BJ (cell line): ENCODE measurements around the gene GRM7. TPM values are rescaled to one million over a fixed set of nuclear protein-coding genes. Genes with fewer than 3 reads are reported as not detected.

Source experiments
- CTCF ChIA-PET: fragments of 350-600 bp; formaldehyde crosslinking; extraction: SDS; loops from one replicate; lab custom pipeline; 2021; ENCODE audit warnings: antibody characterized with exemption, inconsistent platforms; lab: Yijun Ruan, JAX
- POLR2A ChIA-PET: fragments of 300-600 bp; sonication (Branson Sonifier 250); formaldehyde crosslinking; extraction: SDS; loops from one replicate; lab custom pipeline; 2021; ENCODE audit warnings: antibody characterized with exemption; lab: Charles Lee
- DNase-seq: peaks from one replicate; pipeline ENCODE4 v3.0.0-alpha.2; 2011; ENCODE audit warnings: low read depth
- H3K27me3 ChIP-seq: 2 replicates; pipeline ENCODE4 v1.6.0; 2011; ENCODE audit warnings: low read length; ENCODE audit not compliant: control insufficient read depth, insufficient read depth
- H3K36me3 ChIP-seq: 2 replicates; pipeline ENCODE4 v1.5.1; 2011; ENCODE audit warnings: low read length; ENCODE audit not compliant: control insufficient read depth, insufficient read depth
- H3K4me3 ChIP-seq: 2 replicates; pipeline ENCODE4 v1.5.1; 2011; ENCODE audit warnings: low read depth, mild to moderate bottlenecking, control low read depth, low read length
- polyA plus RNA-seq: library from polyadenylated mRNA; depleted of rRNA; stranded (reverse); fragments of >200 nt; gene quantifications from 2 replicates; pipeline ENCODE4 v1.2.3, GENCODE V29; 2011
- TF ChIP-seq, protein P1 (sequence below): IDR thresholded peaks from 2 replicates; pipeline ENCODE4 v1.5.1; 2011; ENCODE audit warnings: low read depth, mild to moderate bottlenecking, control low read depth, inconsistent platforms, low read length, moderate library complexity; ENCODE audit not compliant: insufficient read depth

Gene GRM7
- polyA plus RNA-seq, 1 experiment = not detected

DNA sequence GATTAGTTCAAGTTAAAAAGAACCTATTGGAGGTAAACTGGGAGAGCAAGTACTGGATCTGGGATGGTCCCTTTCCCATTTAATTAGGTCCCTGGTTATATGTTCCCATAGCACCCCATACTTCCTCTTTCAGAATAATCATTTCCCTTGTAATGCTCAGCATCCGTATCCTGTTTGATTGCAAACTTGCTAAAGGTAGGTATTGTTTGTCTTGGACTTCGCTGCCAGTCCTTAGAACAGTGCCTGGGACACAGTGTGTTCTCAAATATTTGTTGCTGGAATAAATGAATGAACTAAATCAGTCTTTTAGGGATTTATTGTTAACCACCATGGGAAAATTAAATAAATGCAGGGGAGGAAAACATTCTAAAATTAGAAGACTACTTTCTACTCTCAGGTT, 299.8 kb downstream of the GRM7 start:
- POLR2A ChIA-PET = no interaction called here
- no peaks in the 10 kb centered on the region for H3K36me3 ChIP-seq
- TF ChIP-seq, protein P1, sequence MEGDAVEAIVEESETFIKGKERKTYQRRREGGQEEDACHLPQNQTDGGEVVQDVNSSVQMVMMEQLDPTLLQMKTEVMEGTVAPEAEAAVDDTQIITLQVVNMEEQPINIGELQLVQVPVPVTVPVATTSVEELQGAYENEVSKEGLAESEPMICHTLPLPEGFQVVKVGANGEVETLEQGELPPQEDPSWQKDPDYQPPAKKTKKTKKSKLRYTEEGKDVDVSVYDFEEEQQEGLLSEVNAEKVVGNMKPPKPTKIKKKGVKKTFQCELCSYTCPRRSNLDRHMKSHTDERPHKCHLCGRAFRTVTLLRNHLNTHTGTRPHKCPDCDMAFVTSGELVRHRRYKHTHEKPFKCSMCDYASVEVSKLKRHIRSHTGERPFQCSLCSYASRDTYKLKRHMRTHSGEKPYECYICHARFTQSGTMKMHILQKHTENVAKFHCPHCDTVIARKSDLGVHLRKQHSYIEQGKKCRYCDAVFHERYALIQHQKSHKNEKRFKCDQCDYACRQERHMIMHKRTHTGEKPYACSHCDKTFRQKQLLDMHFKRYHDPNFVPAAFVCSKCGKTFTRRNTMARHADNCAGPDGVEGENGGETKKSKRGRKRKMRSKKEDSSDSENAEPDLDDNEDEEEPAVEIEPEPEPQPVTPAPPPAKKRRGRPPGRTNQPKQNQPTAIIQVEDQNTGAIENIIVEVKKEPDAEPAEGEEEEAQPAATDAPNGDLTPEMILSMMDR = no peak
- CTCF ChIA-PET = no interaction called here
- no peak for DNase-seq
- H3K4me3 ChIP-seq = no peak overlapping the region
- no peaks in the 10 kb centered on the region for H3K27me3 ChIP-seq

DNA sequence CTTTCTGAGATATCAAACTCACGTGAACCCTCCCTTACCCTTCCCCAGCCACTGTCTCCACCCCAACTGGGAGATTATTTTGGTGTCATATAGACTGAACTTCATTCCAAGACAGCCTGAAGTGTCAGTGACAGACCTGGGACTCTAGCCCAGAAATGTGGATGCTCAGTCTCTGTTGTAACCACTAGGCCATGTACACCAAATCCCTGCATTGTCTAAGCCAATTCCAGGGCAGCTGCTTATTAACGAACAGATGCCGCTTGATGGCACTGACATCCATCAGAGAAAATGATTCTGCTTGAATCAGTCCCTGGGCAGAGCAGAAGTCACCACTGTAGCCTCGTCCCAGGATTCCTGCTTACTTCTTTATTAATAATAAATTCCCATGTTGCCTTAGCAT, 305.5 kb downstream of the GRM7 start:
- POLR2A ChIA-PET = no interaction called here
- Histone ChIP-seq H3K27me3 (no peaks in the 10 kb centered on the region), H3K36me3 (no peaks in the 10 kb centered on the region), H3K4me3 (no peak overlapping the region)
- no peak for DNase-seq
- CTCF ChIA-PET = no interaction called here
- TF ChIP-seq, protein P1 = no peak

DNA sequence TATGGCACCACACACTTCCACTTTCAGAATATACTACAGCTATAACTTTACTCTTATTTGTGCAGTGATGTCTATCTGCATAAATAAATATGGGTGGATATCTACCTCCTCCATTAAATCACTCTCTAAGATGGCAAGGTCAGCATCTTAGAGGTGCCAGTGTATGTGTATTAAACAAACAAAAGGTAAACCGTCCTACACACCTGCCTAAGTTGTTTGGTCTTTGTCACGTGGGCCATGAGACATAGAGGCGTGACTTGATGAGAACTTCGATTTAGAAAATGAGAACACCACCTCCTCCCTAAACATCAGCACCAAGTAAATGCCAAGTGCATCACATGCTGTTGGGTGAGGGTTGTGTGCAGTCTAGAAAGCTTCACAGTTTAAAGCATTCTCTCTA, 310.6 kb downstream of the GRM7 start:
- no peak for DNase-seq
- no peaks in the 10 kb centered on the region for H3K36me3 ChIP-seq
- no peaks in the 10 kb centered on the region for H3K27me3 ChIP-seq
- H3K4me3 ChIP-seq = no peak overlapping the region
- POLR2A ChIA-PET = no interaction called here
- TF ChIP-seq, protein P1 = no peak
- CTCF ChIA-PET = no interaction called here

DNA sequence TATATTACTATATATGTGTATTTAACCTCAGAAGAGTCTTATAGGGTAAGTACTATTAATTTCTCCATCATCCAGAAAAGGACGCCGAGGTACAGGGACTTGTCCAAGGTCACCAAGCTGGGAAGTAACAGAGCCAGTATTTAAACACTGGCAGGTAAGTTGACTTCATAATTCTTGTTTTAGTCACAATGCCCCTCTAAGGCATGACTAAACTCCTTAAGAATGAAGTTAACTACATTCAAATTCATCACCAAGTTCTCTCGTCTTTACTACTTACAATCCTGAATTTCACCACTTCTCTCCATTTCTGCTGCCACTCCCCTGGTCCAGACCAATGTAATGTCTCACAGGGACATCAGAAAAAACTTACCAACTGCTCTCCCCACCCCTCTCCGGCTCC, 312.1 kb downstream of the GRM7 start:
- CTCF ChIA-PET = interaction anchor here (1.5 kb wide), 1 partner anchor 11 kb away, joined by 3 read pairs; no protein-coding TSS in a partner anchor
- POLR2A ChIA-PET = no interaction called here
- no peaks in the 10 kb centered on the region for H3K36me3 ChIP-seq
- no peak for DNase-seq
- no peaks in the 10 kb centered on the region for H3K27me3 ChIP-seq
- TF ChIP-seq, protein P1 = no peak
- H3K4me3 ChIP-seq = no peak overlapping the region

- DNase-seq = no peak
- TF ChIP-seq, protein P1 = no peak
- Histone ChIP-seq H3K4me3 (no peak overlapping the region), H3K27me3 (no peaks in the 10 kb centered on the region), H3K36me3 (no peaks in the 10 kb centered on the region)
- ChIA-PET POLR2A (no interaction called here), CTCF (no interaction called here)
Observed at GRCh38 chr3:7188551-7188950, 327.6 kb downstream of the GRM7 start.
